HepG2 (cell line): Measurements from ENCODE around the gene VAT1L. TPM values are rescaled to one million over a fixed set of nuclear protein-coding genes. Genes with fewer than 3 reads are reported as not detected.

Experiments
- ATAC-seq: fragments of 200-7000 bp; cut with Tn5 transposase; 3 replicates; pipeline ENCODE4 v1.9.1; 2020; ENCODE audit warnings: mild to moderate bottlenecking, moderate library complexity
- BruUV-seq: library from RNA; stranded (reverse); fragments of 400-500 nt; replicated peaks from 2 replicates; lab custom pipeline; 2021; lab: Mats Ljungman, UMichigan
- CTCF ChIA-PET: fragments of 300-600 bp; formaldehyde crosslinking; extraction: SDS; loops from one replicate; lab custom pipeline; 2021; ENCODE audit warnings: low total read pairs, inconsistent platforms, low intra/inter-chr PET ratio; lab: Yijun Ruan, JAX
- POLR2A ChIA-PET: fragments of 350-600 bp; sonication (Branson Sonifier 250); formaldehyde crosslinking; loops from one replicate; lab custom pipeline; 2020; ENCODE audit warnings: antibody characterized with exemption, inconsistent platforms; lab: Yijun Ruan, JAX
- DNase-seq: peaks from one replicate; pipeline ENCODE4 v3.0.0-alpha.2; 2015; ENCODE audit warnings: low spot score
- FAIRE-seq: peaks from 3 replicates; lab custom pipeline; 2011; peaks lifted over from hg19 to GRCh38; lab: Jason Lieb, UNC
- H2AFZ ChIP-seq: one replicate; pipeline ENCODE4 v1.6.1; 2011; ENCODE audit warnings: low read length, inconsistent platforms
- H3K27ac ChIP-seq: fragments of 300-600 bp; 3 replicates; pipeline ENCODE4 v1.8.0; 2011; ENCODE audit warnings: mixed run types, mild to moderate bottlenecking, mixed read lengths, low read length, inconsistent platforms; ENCODE audit not compliant: insufficient read depth; ENCODE audit errors: extremely low read length
- H3K27me3 ChIP-seq, 2 experiments: fragments of 200-600 bp in 1 of 2; 2 replicates in 1 of 2; 3 replicates in 1 of 2; pipeline versions ENCODE4 v1.6.0 to v1.8.0; 2011; ENCODE audit warnings: low read length in 2 of 2, mild to moderate bottlenecking in 2 of 2, moderate library complexity in 2 of 2, inconsistent platforms in 1 of 2; ENCODE audit not compliant: insufficient read depth in 2 of 2, control insufficient read depth in 1 of 2
- H3K36me3 ChIP-seq, 2 experiments: fragments of 200-600 bp in 1 of 2; replicated peaks in 1 of 2; 2 replicates in 1 of 2; 3 replicates in 1 of 2; pipeline versions ENCODE4 v1.5.1 to v1.8.0; 2011; ENCODE audit warnings: low read length in 2 of 2, inconsistent platforms in 1 of 2; ENCODE audit not compliant: insufficient read depth in 2 of 2, control insufficient read depth in 1 of 2
- H3K4me1 ChIP-seq: 2 replicates; pipeline ENCODE4 v1.5.1; 2012; ENCODE audit warnings: low read length, inconsistent platforms; ENCODE audit not compliant: insufficient read depth
- H3K4me2 ChIP-seq: 2 replicates; pipeline ENCODE4 v1.6.0; 2011; ENCODE audit warnings: low read depth, low read length, inconsistent platforms
- H3K4me3 ChIP-seq, 3 experiments: fragments of 200-600 bp in 1 of 3; sonication (generic), shearing (Covaris generic) in 1 of 3; replicated peaks in 1 of 3; 2 replicates each; pipeline ENCODE4 v1.5.1; 2011 to 2016; ENCODE audit warnings: low read length in 3 of 3, inconsistent platforms in 2 of 3, low read depth in 2 of 3, mild to moderate bottlenecking in 2 of 3, control low read depth in 1 of 3, mixed read lengths in 1 of 3; ENCODE audit not compliant: insufficient read depth in 1 of 3
- H3K79me2 ChIP-seq: one replicate; pipeline ENCODE4 v1.6.1; 2011; ENCODE audit warnings: low read length, inconsistent platforms; ENCODE audit not compliant: insufficient read depth
- H3K9ac ChIP-seq: 2 replicates; pipeline ENCODE4 v1.6.0; 2011; ENCODE audit warnings: mild to moderate bottlenecking, low read depth, low read length, inconsistent platforms; ENCODE audit not compliant: insufficient read depth
- H3K9me3 ChIP-seq: 2 replicates; pipeline ENCODE4 v1.5.1; 2012; ENCODE audit warnings: mild to moderate bottlenecking, low read length
- H4K20me1 ChIP-seq: 2 replicates; pipeline ENCODE4 v1.6.0; 2011; ENCODE audit warnings: inconsistent platforms, mild to moderate bottlenecking, low read length, moderate library complexity; ENCODE audit not compliant: insufficient read depth
- FOSL2 ChIP-seq: sonication (generic); formaldehyde crosslinking; IDR thresholded peaks from 2 replicates; pipeline ENCODE4 v1.4.0; 2020; ENCODE audit warnings: missing genetic modification reagents
- MAZ ChIP-seq, 2 experiments: sonication (generic) in 1 of 2; formaldehyde crosslinking in 1 of 2; IDR thresholded peaks; 2 replicates each; pipeline versions ENCODE4 v1.5.0 to v1.6.1; 2012 to 2020; ENCODE audit warnings: low read depth in 2 of 2, mild to moderate bottlenecking in 2 of 2, borderline replicate concordance in 1 of 2, improper control_type of control experiment in 1 of 2, low read length in 1 of 2, missing genetic modification reagents in 1 of 2, moderate library complexity in 1 of 2
- RNF2 ChIP-seq: fragments of 450-650 bp; conservative IDR thresholded peaks from 2 replicates; pipeline ENCODE4 v1.6.1; 2016; ENCODE audit warnings: low read depth
- RXRA ChIP-seq: sonication (generic); formaldehyde crosslinking; IDR thresholded peaks from 2 replicates; pipeline ENCODE4 v1.5.1; 2020; ENCODE audit warnings: missing genetic modification reagents
- TFDP2 ChIP-seq: sonication (generic); formaldehyde crosslinking; IDR thresholded peaks from 2 replicates; pipeline ENCODE4 v1.4.0; 2020; ENCODE audit warnings: missing genetic modification reagents
- THRA ChIP-seq: sonication (generic); formaldehyde crosslinking; IDR thresholded peaks from 2 replicates; pipeline ENCODE4 v1.4.0; 2020; ENCODE audit warnings: missing genetic modification reagents, borderline replicate concordance
- ZNF264 ChIP-seq: sonication (generic); formaldehyde crosslinking; IDR thresholded peaks from 2 replicates; pipeline ENCODE4 v1.4.0; 2020; ENCODE audit warnings: missing genetic modification reagents
- ZNF33A ChIP-seq: sonication (generic); formaldehyde crosslinking; IDR thresholded peaks from 2 replicates; pipeline ENCODE4 v1.5.1; 2020; ENCODE audit warnings: missing genetic modification reagents, mild to moderate bottlenecking, moderate library complexity, borderline replicate concordance
- ZNF446 ChIP-seq: sonication (generic); formaldehyde crosslinking; IDR thresholded peaks from 2 replicates; pipeline ENCODE4 v1.5.0; 2020; ENCODE audit warnings: mild to moderate bottlenecking, missing genetic modification reagents
- ZNF598 ChIP-seq: sonication (generic); formaldehyde crosslinking; IDR thresholded peaks from 2 replicates; pipeline ENCODE4 v1.5.1; 2020; ENCODE audit warnings: mild to moderate bottlenecking, missing genetic modification reagents, borderline replicate concordance
- ZNF772 ChIP-seq: sonication (generic); formaldehyde crosslinking; IDR thresholded peaks from 2 replicates; pipeline ENCODE4 v1.5.0; 2020; ENCODE audit warnings: mild to moderate bottlenecking, missing genetic modification reagents
- WGBS: methylation state at CpG from one replicate; pipeline ENCODE4 v1.1.6; 2017; ENCODE audit warnings: low lambda C conversion rate; 5-methylcytosine and 5-hydroxymethylcytosine counted together
- in situ Hi-C: cut with HindIII; loops from 2 replicates; pipeline ENCODE4 v1.10.0; 2017; ENCODE audit warnings: low pct_unique_long_range_greater_than_20kb; ENCODE audit not compliant: extremely low pct_ligation_motif_present
- intact Hi-C: fragments of 100-400 bp; cut with micrococcal nuclease; formaldehyde crosslinking; loops from one replicate; pipeline ENCODE4 v1.10.0; 2022; ENCODE audit not compliant: unreplicated experiment
- polyA plus RNA-seq, 8 experiments: library from polyadenylated mRNA; depleted of rRNA in 3 of 8; stranded (reverse) in 7 of 8; unstranded in 1 of 8; fragments of >200 nt; fragmentation: Illumina TruSeq in 4 of 8; extraction: Trizol in 4 of 8; gene quantifications; 2 replicates each; pipeline versions ENCODE4 v1.2.1 to v1.2.3, GENCODE V29; 2011 to 2016; ENCODE audit warnings: low read depth in 4 of 8, missing spikeins in 1 of 8, mixed read lengths in 1 of 8; ENCODE audit not compliant: insufficient read depth in 1 of 8
- total RNA-seq, 5 experiments: library from RNA; depleted of rRNA; stranded (reverse); fragments of >200 nt; fragmentation: Illumina TruSeq; extraction: Trizol; gene quantifications; 2 replicates each; pipeline ENCODE4 v1.2.3, GENCODE V29; 2016; ENCODE audit warnings: low read depth in 1 of 5

The VAT1L gene
- total and polyA plus RNA-seq, 2 of the 13 experiments (the other 11 are each of a cell fraction or from before 2014, with no cell fraction given): not detected

GRCh38 chr16:77836801-77837200 lies 48.4 kb downstream of the VAT1L start:
- no peak for TF ChIP-seq ZNF446
- no peak for TF ChIP-seq TFDP2
- no peak for TF ChIP-seq RXRA (CRISPR knock-in tag)
- TF ChIP-seq ZNF772 (CRISPR knock-in tag): no peak
- TF ChIP-seq MAZ (IDR thresholded peaks at IDR 0.05; ENCODE audit: borderline replicate concordance, low read depth, low read length): no peak
- no peak for TF ChIP-seq MAZ (CRISPR knock-in tag; IDR thresholded peaks at IDR 0.05; ENCODE audit: low read depth)
- TF ChIP-seq ZNF33A (CRISPR knock-in tag): no peak
- no peak for TF ChIP-seq FOSL2 (CRISPR knock-in tag)
- TF ChIP-seq ZNF264 (CRISPR knock-in tag): no peak
- TF ChIP-seq RNF2: no peak
- no peak for TF ChIP-seq ZNF598 (CRISPR knock-in tag)
- TF ChIP-seq THRA (CRISPR knock-in tag): no peak
- H4K20me1 ChIP-seq: no peaks in the 10 kb centered on the region
- ATAC-seq (no peak), FAIRE-seq (no peak), DNase-seq (no peak)
- in situ Hi-C loops (no loop called here), intact Hi-C loops (no loop called here)
- peaks cover 14% of the 10 kb centered on the region for H3K4me1 ChIP-seq
- H3K79me2 ChIP-seq: no peaks in the 10 kb centered on the region
- CTCF ChIA-PET: no interaction called here
- no peaks in the 10 kb centered on the region for H3K36me3 ChIP-seq
- H3K9me3 ChIP-seq: no peaks in the 10 kb centered on the region
- H3K4me2 ChIP-seq: no peak overlapping the region
- peaks cover 0 to 4% of the 10 kb centered on the region in 2 experiments; a peak in 2 of 5 replicates for H3K27me3 ChIP-seq
- POLR2A ChIA-PET: no interaction called here
- H3K4me3 ChIP-seq: no peak overlapping the region
- no peak overlapping the region for H2AFZ ChIP-seq
- BruUV-seq: no TSS peak
- H3K27ac ChIP-seq: no peak overlapping the region
- WGBS: 28% methylated on average over 5 of the region's 5 CpGs
- no peak overlapping the region for H3K9ac ChIP-seq
